NCI-H2227 (cell line): ENCODE data around the gene STK11IP.

Experiments used
- DNase-seq: peaks from one replicate; lab custom pipeline; 2025; ENCODE audit not compliant: unreplicated experiment; lab: John Stamatoyannopoulos, UW

The STK11IP gene

DNA sequence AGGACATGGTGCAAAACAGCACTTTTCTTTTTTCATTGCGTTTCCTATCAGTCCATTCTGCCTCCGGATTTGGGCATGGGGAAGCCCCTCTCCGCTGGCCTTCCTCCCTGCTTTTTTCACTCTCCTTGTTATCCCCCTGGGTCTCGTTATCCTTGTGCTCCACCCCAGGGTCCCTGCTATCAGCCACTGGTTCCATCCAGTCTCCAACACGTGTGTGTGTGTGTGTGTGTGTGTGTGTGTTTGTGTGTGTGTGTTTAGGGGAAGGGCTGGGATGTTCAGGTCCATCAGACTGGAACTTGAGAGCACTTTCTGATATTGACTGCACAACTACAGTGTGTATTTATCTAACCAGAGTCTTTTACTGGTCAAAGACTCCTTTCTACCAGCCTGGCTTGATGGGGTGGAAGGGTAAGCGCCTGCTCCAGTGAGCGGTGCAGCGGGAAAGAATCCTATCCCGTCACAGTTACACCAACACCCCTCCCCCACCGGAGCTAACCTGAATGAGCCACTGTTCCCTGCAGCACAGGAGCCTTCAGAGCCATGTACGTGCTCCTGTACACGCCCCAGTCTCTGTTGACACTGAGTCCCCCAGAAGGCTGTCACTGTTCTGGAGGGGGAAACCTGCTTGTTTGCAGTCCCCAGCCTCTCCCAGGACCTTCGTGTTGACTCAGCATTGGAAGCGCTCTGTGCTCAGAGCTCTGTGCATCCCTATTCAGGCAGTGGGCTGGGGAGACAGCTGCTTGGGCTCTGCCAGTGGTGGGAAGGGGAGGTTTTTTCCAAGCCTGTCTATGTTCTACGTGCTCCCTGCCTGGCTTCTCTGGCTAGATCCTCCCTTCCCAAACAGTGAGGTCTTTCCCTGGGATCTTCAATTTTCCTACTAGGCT is 20.9 kb upstream of the STK11IP start:
- peak; percentile 84 for DNase-seq

DNA sequence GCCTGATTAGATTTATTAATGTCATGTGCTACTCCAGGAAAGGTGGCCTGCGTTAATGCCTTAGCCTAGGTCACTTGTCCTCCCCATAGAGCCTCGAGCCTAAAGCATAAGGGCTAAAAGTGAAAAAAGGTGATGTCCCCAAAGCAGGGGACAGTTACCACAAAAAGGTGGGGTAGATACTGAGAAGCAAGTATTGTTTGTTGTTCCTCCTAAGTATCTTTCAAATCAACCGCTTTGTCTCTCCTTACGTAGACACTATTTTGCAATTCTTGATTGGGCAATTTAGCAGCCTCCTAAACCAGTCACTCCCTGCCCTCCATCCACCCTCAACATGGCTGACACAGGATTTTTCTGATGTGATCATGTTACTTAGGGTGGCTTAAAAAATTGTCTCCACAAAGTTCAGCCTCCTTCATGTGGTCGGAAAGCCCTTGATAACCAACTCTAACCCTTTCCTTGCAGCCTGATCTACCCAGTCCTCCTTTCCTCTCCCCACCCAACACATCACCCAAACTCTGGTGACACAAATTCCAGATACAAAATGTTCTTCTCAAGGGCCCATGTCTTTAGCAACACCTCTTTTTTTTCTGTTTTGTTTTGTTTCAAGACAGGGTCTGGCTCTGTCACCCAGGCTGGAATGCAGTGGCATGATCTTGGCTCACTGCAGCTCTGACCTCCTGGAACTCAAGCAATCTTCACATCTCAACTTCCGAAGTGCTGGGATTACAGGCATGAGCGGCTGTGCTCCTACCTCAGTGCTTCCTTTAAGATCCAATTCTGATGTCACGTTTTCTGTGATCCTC is 18.6 kb upstream of the STK11IP start:
- DNase-seq: no peak

DNA sequence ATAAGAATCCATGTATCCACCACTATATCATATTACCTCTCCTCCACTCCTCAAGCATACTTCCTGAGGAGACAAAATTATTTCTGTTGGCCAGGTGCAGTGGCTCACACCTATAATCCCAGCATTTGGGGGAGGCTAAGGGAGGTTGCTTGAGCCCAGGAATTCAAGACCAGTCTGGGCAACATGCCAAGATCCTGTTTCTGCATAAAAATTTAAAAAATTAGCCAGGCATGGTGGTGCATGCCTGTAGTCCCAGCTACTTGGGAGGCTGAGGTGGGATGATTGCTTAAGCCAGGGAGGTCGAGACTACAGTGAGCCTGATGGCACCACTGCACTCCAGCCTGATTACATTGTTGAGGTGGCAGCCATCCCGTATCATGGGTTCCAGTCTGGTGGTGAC is 16.3 kb upstream of the STK11IP start:
- DNase-seq: no peak

DNA sequence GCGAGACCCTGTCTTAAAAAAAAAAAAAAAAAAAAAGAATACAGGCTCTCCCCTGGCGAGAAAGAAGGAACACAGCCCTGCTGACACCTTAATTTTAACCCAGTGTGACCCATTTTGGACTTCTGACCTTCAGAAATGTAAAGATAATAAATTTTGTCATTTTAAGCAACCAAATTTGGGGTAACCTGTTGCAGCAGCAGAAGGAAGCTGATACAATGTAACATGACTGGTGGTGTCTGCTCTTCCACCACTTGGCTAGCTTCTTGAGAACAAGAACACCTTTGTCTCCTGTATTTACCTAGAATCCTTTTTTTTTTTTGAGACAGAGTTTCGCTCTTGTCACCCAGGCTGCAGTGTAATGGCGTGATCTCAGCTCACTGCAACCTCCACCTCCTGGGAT is 6.6 kb upstream of the STK11IP start:
- no peak for DNase-seq

DNA sequence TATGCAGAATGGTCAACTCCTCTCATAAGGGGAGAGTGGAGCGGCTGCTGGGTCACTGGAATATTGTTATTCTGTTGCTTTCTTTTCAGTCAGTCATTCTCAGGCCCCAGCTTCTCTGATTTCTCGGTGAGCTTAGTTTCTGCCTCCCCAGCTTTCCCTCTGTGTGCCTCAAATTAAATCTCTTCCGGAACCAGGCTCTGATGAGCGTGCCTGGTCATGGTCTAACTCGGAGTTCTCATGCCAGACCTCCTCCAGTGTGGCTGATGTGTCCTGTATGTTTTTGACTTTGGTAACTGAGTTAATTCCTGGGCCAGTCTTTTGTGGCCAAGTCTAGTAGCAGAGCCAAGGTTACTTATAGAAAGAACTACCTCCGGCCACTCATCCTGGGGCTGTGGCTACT is 4.9 kb upstream of the STK11IP start:
- DNase-seq: no peak

DNA sequence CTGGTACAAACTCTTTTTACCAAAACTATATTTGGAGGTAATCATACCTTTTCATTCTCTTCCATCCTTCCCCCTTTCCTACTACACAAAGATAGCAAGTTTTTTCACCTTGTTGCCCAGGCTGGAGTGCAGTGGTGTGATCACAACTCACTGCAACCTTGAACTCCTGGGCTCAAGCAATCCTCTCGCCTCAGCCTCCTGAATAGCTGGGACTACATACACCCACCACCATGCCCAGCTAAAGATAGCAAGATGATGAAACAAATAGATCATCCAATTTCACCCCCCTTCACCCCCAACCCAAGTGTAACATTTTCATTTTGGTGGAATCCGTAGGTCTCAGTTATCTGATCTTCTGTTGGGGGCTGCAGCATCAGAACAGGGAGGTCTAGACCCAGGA is 4.5 kb upstream of the STK11IP start:
- no peak for DNase-seq

DNA sequence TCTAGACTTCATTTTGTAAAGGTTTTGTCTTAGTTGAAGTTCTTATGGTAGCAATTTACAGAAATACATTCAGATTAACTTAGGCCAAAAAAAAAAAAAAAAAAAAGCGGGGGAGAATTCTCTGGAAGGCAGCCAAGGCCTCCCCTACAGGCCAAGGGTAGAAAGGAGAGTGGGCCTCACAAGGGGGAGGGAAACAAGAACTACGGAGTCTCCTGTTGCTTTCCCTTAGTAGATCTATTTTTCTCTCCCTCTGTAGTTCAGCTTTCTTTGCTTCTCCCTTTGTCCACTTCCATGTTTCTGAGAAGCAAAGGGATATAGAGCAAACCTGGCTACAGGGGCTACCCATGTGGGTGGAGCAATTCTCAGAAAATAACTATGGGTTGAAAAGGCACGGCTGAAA is 2.4 kb upstream of the STK11IP start:
- DNase-seq: peak; percentile 70

DNA sequence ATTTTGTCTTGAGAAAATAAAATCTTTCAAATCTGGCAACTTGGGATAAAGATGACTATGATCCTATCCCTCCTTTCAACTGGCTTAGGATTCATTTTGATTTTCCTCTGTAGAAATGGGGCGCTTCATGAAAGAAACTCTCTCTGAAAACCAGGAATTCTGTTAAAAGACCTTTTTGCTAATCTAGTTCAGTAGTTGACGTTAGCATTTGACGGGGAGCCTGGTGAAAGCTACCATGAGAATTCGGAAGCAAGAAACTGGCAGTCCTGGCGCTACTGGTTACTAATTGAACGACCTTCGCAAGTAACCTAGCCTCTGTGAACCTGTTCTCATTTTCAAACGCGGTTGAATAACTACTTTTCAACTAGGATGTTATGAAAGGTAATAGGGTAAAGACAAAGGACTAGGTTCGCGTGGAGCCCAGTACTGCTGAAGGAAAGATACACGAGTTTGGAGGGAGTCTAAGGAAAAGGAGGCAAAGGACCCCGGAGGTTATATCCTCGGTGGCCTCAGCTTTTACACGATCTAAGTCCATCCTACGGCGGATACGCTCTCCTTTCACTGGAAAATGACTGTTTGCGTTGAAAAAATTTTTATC is 604 bp upstream of the STK11IP start:
- DNase-seq: peak; percentile 54

DNA sequence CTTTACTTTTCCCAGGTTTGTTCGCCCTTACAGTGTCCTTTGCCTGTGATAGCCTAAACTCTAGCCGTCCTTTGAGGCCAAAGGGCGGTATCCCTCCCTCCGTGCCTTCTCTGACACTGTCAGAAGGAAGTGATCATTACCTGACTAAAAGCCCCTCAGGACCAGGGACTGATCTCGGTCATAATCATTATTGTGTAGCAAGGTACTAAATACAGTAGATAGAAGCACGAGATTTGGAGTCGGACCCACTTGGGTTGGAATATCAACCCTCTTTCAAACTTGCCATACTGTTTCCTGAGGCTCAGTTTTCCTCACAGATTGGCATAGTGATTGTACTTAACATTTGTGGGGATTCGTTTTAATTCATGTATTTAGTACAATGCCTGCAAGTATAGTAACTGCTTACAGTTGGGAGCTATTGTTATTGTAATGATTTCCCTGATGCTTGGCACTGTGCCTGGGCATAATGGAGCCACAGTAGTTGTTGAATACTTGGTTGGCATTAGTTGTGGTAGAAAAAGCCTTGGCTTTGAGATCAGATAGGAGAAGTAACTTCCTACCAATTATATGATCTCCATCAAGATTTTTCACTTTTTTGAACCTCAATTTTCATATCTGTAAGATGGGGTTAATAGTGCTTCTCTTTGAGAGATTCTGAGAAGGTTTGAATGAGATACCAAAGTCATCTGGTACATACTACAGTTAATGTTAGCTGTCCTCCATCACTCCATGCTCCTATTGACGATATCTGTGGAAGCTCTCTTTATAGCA is 836 bp downstream of the STK11IP start:
- no peak for DNase-seq

DNA sequence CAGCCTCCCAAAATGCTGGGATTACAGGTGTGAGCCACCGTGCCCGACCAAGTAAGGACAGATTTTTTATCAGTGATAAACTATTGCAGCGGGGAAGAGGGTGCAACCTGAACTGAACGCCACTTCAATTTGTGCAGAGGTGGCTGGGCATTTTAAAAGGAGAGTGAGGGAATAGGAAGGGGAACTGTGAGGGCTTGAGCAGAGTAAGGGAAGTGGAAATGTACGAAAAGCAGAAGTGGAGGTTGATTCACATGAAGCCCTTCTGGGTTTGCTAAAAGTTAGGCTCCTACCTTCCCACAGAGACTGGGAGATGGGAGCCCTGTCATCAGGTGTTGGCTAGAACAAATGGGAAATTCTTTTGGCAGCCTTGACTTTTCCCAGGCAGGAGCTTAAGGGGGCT is 6.1 kb downstream of the STK11IP start:
- DNase-seq: no peak

DNA sequence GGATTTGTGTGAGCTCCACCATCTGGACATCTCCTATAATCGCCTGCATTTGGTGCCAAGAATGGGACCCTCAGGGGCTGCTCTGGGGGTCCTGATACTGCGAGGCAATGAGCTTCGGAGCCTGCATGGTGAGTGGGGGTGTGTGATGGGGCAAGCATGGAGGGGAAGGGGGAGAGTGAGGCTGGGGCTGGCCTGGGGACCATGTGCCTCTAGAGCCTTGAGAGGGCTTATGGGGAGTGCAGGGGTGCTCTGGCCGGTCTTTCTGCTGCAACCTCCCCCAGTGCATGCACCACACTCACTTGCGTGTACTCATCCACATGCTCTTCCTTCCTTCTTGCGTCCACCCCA is 7.9 kb downstream of the STK11IP start:
- DNase-seq: no peak

DNA sequence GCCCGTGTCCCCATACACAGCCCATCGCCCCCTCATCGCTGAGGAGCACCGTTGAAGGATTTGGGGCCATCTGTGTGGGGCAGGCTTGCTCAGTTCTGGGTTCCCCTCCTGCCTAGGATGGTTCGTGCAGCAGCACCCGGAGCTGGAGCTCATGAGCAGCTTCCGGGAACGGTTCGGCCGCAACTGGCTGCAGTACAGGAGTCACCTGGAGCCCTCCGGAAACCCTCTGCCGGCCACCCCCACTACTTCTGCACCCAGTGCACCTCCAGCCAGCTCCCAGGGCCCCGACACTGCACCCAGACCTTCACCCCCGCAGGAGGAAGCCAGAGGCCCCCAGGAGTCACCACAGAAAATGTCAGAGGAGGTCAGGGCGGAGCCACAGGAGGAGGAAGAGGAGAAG is 10.3 kb downstream of the STK11IP start:
- no peak for DNase-seq

DNA sequence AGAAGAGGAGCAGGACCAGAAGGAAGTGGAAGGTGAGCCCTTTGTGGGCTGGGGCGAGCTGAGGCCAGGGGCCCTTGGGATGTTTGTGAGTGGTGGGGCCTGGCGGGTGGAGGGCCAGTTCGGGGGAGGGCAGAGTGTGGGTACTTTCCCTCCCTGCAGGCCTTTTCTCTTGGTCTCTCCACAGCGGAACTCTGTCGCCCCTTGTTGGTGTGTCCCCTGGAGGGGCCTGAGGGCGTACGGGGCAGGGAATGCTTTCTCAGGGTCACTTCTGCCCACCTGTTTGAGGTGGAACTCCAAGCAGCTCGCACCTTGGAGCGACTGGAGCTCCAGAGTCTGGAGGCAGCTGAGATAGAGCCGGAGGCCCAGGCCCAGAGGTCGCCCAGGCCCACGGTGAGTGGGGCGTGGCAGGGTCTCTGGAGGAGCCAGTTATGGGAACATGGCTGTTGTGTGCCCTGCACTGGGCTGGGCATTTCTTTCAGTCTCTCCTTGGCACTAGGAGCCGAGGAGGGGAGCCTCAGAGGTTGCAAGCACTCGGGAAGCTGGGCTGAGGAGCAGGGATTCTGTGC is 10.8 kb downstream of the STK11IP start:
- DNase-seq: no peak

DNA sequence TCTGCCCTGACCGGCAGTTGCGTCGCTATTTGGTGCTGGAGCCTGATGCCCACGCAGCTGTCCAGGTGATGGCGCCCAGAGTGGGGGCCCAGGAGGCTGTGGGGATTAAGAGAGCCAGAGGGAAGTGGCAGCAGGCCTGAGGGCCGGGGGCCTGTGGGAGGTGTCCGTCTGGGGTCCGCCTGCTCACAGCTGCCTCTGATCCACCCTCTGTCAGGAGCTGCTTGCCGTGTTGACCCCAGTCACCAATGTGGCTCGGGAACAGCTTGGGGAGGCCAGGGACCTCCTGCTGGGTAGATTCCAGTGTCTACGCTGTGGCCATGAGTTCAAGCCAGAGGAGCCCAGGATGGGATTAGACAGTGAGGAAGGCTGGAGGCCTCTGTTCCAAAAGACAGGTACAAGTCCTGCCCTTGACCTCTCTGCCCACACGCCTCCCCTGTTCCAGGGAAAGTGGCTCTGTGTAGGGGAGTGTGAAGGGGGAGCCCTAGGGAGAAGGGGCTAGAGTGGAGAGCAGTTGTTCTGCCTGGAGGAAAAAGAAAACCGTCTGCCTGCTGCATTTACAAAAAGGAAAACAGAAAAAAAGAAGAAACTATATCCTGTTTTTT is 11.6 kb downstream of the STK11IP start:
- DNase-seq: no peak

DNA sequence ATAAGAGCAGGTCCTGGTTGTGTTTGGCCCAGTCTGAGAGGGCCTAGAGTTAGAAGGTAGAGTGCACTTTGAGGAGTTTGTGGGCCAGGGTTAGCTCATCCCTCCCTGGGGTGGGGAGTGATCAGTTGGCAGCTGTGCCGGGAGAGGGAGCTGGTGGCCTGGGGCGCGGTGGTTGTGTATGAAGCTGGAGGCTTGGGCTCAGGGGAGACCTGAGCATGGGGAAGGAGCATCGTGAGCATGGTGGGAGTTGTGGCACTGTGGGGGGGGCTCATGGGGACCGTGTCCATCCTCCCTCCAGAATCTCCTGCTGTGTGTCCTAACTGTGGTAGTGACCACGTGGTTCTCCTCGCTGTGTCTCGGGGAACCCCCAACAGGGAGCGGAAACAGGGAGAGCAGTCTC is 13.6 kb downstream of the STK11IP start:
- DNase-seq: no peak

DNA sequence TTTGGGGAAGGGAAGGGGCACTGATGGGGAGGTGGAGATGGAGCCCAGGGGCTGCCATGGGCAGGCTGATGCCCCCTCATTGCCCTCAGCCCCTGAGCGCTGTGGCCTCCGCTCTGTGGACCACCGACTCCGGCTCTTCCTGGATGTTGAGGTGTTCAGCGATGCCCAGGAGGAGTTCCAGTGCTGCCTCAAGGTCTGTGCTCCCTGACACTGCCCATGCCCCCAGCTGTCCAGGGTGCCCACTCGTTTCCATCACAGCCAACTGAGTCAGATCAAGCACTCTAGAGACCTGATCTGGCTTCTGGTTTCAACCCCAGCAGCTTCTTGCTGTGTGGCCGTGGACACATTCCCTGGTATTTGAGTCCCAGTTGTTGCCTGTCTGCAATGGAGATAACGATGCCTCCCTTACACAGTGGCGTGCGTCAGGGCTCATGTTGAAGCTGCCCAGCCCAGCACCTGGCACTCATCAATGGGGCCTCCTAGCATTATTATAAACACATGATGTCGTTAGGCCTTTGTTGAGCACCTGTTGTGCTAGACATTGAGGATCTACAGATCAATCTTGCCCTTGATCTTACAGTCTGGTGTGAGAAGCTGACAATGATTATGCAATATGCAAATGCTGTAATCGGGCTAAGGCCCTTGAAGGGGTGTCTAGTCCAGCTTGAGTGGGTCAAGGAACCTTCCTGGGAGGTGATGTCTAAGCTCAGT is 14.4 kb downstream of the STK11IP start:
- no peak for DNase-seq

DNA sequence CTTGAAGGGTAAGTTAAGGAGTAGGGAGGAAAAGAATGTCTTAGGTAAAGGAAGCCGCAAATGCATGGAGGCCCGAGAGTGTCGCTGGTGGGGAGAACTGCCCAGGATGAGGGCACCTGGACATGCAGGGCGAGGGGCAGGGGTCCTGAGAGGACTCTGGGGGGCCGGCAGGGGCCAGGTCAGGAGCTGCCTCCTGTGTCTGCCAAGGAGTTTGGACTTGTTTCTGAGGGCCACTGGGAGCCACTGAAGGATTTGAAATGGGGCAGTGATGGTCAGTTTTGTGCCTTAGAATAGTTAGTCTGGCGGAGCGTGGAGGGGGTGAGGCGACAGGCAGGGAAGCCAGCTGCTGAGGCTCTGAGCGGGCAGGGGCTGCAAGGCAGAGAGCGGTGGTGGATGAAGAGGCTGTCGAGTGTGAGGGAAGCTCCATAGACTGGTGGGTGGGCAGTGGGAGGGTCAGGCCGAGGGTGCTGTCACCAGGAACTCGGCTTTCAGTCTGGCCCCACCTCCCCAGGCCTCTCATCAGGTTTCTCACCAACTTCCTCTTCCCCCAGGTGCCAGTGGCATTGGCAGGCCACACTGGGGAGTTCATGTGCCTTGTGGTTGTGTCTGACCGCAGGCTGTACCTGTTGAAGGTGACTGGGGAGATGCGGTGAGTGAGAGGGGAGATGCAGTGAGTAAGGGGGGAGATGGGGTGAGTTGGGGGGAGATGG is 15.1 kb downstream of the STK11IP start:
- no peak for DNase-seq

DNA sequence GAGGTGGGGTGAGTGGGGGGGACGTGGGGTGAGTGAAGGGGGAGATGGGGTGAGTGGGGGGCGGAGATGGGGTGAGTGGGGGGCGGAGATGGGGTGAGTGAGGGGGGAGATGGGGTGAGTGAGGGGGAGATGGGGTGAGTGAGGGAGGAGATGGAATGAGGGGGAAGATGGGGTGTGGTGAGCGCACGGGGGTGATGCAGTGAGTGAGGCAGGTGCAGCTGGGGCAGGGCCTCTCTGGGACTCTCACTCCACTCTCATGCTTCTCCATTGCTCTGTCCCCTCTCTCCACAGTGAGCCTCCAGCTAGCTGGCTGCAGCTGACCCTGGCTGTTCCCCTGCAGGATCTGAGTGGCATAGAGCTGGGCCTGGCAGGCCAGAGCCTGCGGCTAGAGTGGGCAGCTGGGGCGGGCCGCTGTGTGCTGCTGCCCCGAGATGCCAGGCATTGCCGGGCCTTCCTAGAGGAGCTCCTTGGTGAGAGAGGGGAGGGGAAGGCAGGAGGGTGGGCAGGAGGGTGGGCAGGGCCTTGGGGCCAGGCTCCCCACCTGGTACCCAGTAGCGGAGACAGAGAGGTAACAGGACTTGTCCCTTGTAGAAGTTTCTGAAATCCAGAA is 15.9 kb downstream of the STK11IP start:
- no peak for DNase-seq
